HCT116 (cell line): ENCODE measurements around the gene P2RX6.

Experiments
- CEBPB ChIP-seq: IDR thresholded peaks from 2 replicates; pipeline ENCODE4 v1.6.1; 2012; ENCODE audit warnings: low read depth
- EGR1 ChIP-seq: IDR thresholded peaks from 2 replicates; pipeline ENCODE4 v1.6.1; 2012; ENCODE audit warnings: low read depth
- EZH2 ChIP-seq: fragments of 200-600 bp; sonication (generic); IDR thresholded peaks from 2 replicates; pipeline ENCODE4 v1.6.1; 2017; ENCODE audit warnings: antibody characterized with exemption, mixed run types
- EZH2phosphoT487 ChIP-seq: fragments of 200-600 bp; IDR thresholded peaks from 2 replicates; pipeline ENCODE4 v1.6.1; 2018; ENCODE audit warnings: antibody characterized with exemption, borderline replicate concordance
- JUND ChIP-seq: IDR thresholded peaks from 2 replicates; pipeline ENCODE4 v1.6.1; 2012
- POLR2A ChIP-seq: IDR thresholded peaks from 2 replicates; pipeline ENCODE4 v1.7.0; 2011; ENCODE audit warnings: borderline replicate concordance; ENCODE audit not compliant: insufficient read depth, insufficient read length; ENCODE audit errors: extremely low read depth
- POLR2AphosphoS5 ChIP-seq: IDR thresholded peaks from 2 replicates; pipeline ENCODE4 v1.6.1; 2011; ENCODE audit warnings: mild to moderate bottlenecking, low read depth, low read length, moderate library complexity
- RAD21 ChIP-seq: IDR thresholded peaks from 2 replicates; pipeline ENCODE4 v1.6.1; 2012; ENCODE audit warnings: low read depth, mild to moderate bottlenecking
- SIN3A ChIP-seq: IDR thresholded peaks from 2 replicates; pipeline ENCODE4 v1.6.1; 2012; ENCODE audit warnings: low read depth
- TCF7L2 ChIP-seq: IDR thresholded peaks from 2 replicates; pipeline ENCODE4 v1.7.0; 2011; ENCODE audit warnings: borderline replicate concordance, inconsistent platforms; ENCODE audit not compliant: insufficient read depth, insufficient read length; ENCODE audit errors: extremely low read depth
- YY1 ChIP-seq: IDR thresholded peaks from 2 replicates; pipeline ENCODE4 v1.6.1; 2011; ENCODE audit warnings: low read length, low read depth, moderate library complexity, mild to moderate bottlenecking; ENCODE audit not compliant: insufficient replicate concordance; ENCODE audit errors: extremely low read depth
- TF ChIP-seq, protein P1 (sequence below), 3 experiments: fragments of 200-600 bp in 1 of 3; sonication (generic) in 1 of 3; IDR thresholded peaks in 2 of 3; conservative IDR thresholded peaks in 1 of 3; 2 replicates each; pipeline ENCODE4 v1.5.1; 2012 to 2017; ENCODE audit warnings: low read depth in 2 of 3, low read length in 2 of 3, antibody characterized with exemption in 1 of 3, borderline replicate concordance in 1 of 3, control low read depth in 1 of 3, mild to moderate bottlenecking in 1 of 3, mixed read lengths in 1 of 3, mixed run types in 1 of 3, moderate library complexity in 1 of 3; ENCODE audit not compliant: insufficient read depth in 1 of 3
- TF ChIP-seq, protein P2 (sequence below): IDR thresholded peaks from 2 replicates; pipeline ENCODE4 v1.6.1; 2012

DNA sequence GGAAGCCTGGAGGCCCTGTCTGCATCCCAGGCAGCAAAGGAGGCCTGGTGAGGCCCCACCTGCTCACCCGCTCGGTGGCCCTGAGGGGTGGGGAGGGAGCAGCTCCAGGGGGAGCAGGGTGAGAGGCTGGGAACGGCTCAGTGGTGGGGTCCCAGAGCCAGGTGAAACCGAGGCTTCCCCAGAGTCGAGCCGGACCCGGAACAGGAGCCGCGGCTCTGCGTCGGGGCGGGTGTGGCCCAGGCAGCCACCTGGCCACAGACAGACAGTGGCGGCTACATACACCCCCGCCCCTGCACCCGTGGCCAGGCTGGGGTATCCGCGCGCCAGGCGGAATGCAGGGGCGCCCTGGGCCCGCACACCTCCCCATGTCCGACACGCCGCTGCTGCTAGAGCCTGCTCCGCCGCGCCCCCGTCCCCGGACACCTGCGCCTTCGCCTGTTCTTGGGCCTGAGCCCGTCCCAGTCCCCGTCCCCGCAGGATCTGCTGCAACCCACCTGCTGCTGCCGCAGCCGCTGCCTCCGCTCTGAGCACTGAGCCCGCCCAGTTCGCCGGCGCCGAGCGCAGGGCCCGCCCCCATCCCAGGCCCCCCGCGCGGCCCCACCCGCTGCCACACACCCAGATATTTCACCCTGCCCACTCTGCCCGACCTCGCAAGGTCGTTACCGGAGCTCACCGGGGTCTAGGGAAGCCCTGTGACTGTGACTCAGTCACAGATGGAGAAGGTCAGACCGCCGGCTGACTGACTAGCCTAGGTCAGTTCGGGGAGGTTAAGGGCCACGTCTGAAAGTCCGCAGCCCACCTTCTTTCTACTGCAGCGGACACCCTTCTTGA lies 17.3 kb downstream of the P2RX6 start, which contains the start of gene SLC7A4:
- TF ChIP-seq EGR1 (no peak), EZH2phosphoT487 (no peak), TCF7L2 (no peak), YY1 (no peak), JUND (no peak), SIN3A (no peak), CEBPB (no peak), POLR2AphosphoS5 (no peak), RAD21 (no peak), EZH2 (no peak), POLR2A (no peak)
- TF ChIP-seq, protein P1, sequence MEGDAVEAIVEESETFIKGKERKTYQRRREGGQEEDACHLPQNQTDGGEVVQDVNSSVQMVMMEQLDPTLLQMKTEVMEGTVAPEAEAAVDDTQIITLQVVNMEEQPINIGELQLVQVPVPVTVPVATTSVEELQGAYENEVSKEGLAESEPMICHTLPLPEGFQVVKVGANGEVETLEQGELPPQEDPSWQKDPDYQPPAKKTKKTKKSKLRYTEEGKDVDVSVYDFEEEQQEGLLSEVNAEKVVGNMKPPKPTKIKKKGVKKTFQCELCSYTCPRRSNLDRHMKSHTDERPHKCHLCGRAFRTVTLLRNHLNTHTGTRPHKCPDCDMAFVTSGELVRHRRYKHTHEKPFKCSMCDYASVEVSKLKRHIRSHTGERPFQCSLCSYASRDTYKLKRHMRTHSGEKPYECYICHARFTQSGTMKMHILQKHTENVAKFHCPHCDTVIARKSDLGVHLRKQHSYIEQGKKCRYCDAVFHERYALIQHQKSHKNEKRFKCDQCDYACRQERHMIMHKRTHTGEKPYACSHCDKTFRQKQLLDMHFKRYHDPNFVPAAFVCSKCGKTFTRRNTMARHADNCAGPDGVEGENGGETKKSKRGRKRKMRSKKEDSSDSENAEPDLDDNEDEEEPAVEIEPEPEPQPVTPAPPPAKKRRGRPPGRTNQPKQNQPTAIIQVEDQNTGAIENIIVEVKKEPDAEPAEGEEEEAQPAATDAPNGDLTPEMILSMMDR (IDR thresholded peaks at IDR 0.05 in 2 of 3, conservative IDR thresholded peaks at IDR 0.05 in 1 of 3; ENCODE audit: borderline replicate concordance in 1 of 3, insufficient read depth in 1 of 3, low read depth in 2 of 3, low read length in 2 of 3) = no peak
- TF ChIP-seq, protein P2, sequence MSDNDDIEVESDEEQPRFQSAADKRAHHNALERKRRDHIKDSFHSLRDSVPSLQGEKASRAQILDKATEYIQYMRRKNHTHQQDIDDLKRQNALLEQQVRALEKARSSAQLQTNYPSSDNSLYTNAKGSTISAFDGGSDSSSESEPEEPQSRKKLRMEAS = no peak
